Smooth muscle cell (in vitro differentiated cells): ENCODE results near the gene ZSWIM5. TPM values are rescaled to one million over a fixed set of nuclear protein-coding genes. Genes with fewer than 3 reads are reported as not detected.
"Not testable (repeated sequence)": the region's sequence is repeated elsewhere in the genome, so short reads cannot be mapped to it uniquely, and the experiment has no call there.

Source experiments
- DNase-seq: peaks from one replicate; lab custom pipeline; 2025; ENCODE audit not compliant: unreplicated experiment; lab: John Stamatoyannopoulos, UW
- H2AFZ ChIP-seq: fragments of 200-600 bp; sonication (generic); 2 replicates; pipeline ENCODE4 v1.6.0; 2016; ENCODE audit warnings: antibody characterized with exemption, low read depth, mild to moderate bottlenecking
- H3F3A ChIP-seq: fragments of 200-600 bp; sonication (generic); 2 replicates; pipeline ENCODE4 v1.6.0; 2017; ENCODE audit warnings: antibody characterized with exemption, low read depth
- H3K27ac ChIP-seq: fragments of 200-600 bp; sonication (generic); 2 replicates; pipeline ENCODE4 v1.5.1; 2016; ENCODE audit warnings: low read depth, mild to moderate bottlenecking
- H3K27me3 ChIP-seq: fragments of 200-600 bp; sonication (generic); 2 replicates; pipeline ENCODE4 v1.6.1; 2016; ENCODE audit warnings: low read depth, mild to moderate bottlenecking
- H3K36me3 ChIP-seq: fragments of 200-600 bp; sonication (generic); 2 replicates; pipeline ENCODE4 v1.5.1; 2016; ENCODE audit warnings: low read depth
- H3K4me1 ChIP-seq: fragments of 200-600 bp; sonication (generic); 2 replicates; pipeline ENCODE4 v1.5.1; 2016; ENCODE audit warnings: low read depth
- H3K4me2 ChIP-seq: fragments of 200-600 bp; sonication (generic); 2 replicates; pipeline ENCODE4 v1.6.0; 2016; ENCODE audit warnings: mild to moderate bottlenecking
- H3K4me3 ChIP-seq: fragments of 200-600 bp; sonication (generic); 2 replicates; pipeline ENCODE4 v1.5.1; 2016; ENCODE audit warnings: mild to moderate bottlenecking
- H3K79me2 ChIP-seq: fragments of 200-600 bp; sonication (generic); 2 replicates; pipeline ENCODE4 v1.6.0; 2016; ENCODE audit warnings: low read depth, mild to moderate bottlenecking
- H3K9ac ChIP-seq: fragments of 200-600 bp; sonication (generic); 2 replicates; pipeline ENCODE4 v1.6.0; 2016; ENCODE audit warnings: low read depth
- H3K9me3 ChIP-seq: fragments of 200-600 bp; sonication (generic); replicated peaks from 2 replicates; pipeline ENCODE4 v1.5.1; 2016; ENCODE audit warnings: low read depth
- H4K20me1 ChIP-seq: fragments of 200-600 bp; sonication (generic); 2 replicates; pipeline ENCODE4 v1.6.0; 2016; ENCODE audit warnings: low read depth
- CTCF ChIP-seq: fragments of 200-600 bp; sonication (generic); IDR thresholded peaks from 2 replicates; pipeline ENCODE4 v1.5.1; 2017; ENCODE audit warnings: borderline replicate concordance, mild to moderate bottlenecking, antibody characterized with exemption; ENCODE audit not compliant: insufficient read depth, poor library complexity, severe bottlenecking
- WGBS: methylation state at CpG from one replicate; pipeline ENCODE4 v1.1.7; 2016; ENCODE audit warnings: low lambda C conversion rate; 5-methylcytosine and 5-hydroxymethylcytosine counted together
- polyA plus RNA-seq: library from polyadenylated mRNA; unstranded; fragments of >200 nt; fragmentation: Nextera tagmentation; extraction: Ambion mirVana; gene quantifications from 2 replicates; pipeline ENCODE4 v1.2.1, GENCODE V29; 2016
- total RNA-seq: library from RNA; depleted of rRNA; stranded (reverse); fragments of >200 nt; gene quantifications from 2 replicates; pipeline ENCODE4 v1.2.3, GENCODE V29; 2014

The ZSWIM5 gene
- total and polyA plus RNA-seq, 2 experiments from 2014 or later, result 0.13 to 0.26 TPM

GRCh38 chr1:45117766-45118165 is 88.6 kb downstream of the ZSWIM5 start:
- no peak overlapping the region for H3K4me3 ChIP-seq
- no peak overlapping the region for H2AFZ ChIP-seq
- H3F3A ChIP-seq, result no peaks in the 10 kb centered on the region
- no peak overlapping the region for H3K9ac ChIP-seq
- no peak for TF ChIP-seq CTCF
- no peak overlapping the region for H3K27ac ChIP-seq
- H3K4me2 ChIP-seq, result no peak overlapping the region
- DNase-seq, result no peak
- peaks cover 7% of the 10 kb centered on the region for H3K4me1 ChIP-seq
- no peaks in the 10 kb centered on the region for H3K36me3 ChIP-seq
- no peaks in the 10 kb centered on the region for H4K20me1 ChIP-seq
- no peaks in the 10 kb centered on the region for H3K79me2 ChIP-seq
- 91% methylated on average over 1 of the region's 1 CpG for WGBS
- no peaks in the 10 kb centered on the region for H3K27me3 ChIP-seq
- no peaks in the 10 kb centered on the region for H3K9me3 ChIP-seq

GRCh38 chr1:45116820-45117219 is 89.6 kb downstream of the ZSWIM5 start:
- Histone ChIP-seq H4K20me1 (no peaks in the 10 kb centered on the region), H3K36me3 (no peaks in the 10 kb centered on the region), H3K4me3 (no peak overlapping the region), H3K27ac (no peak overlapping the region), H3K79me2 (no peaks in the 10 kb centered on the region), H3K9ac (no peak overlapping the region), H3F3A (no peaks in the 10 kb centered on the region), H3K9me3 (no peaks in the 10 kb centered on the region), H3K4me2 (no peak overlapping the region), H2AFZ (no peak overlapping the region), H3K4me1 (no peaks in the 10 kb centered on the region), H3K27me3 (no peaks in the 10 kb centered on the region)
- DNase-seq, result no peak
- no peak for TF ChIP-seq CTCF
- WGBS, result 91% methylated on average over 2 of the region's 2 CpGs

GRCh38 chr1:45116340-45116739 is 90.1 kb downstream of the ZSWIM5 start:
- Histone ChIP-seq H3K4me3 (no peak overlapping the region), H3K79me2 (no peaks in the 10 kb centered on the region), H2AFZ (no peak overlapping the region), H3K4me1 (no peaks in the 10 kb centered on the region), H3K27me3 (no peaks in the 10 kb centered on the region), H3F3A (no peaks in the 10 kb centered on the region), H4K20me1 (no peaks in the 10 kb centered on the region), H3K9me3 (no peaks in the 10 kb centered on the region), H3K27ac (no peak overlapping the region), H3K4me2 (no peak overlapping the region), H3K9ac (no peak overlapping the region), H3K36me3 (no peaks in the 10 kb centered on the region)
- no peak for DNase-seq
- 84% methylated on average over 1 of the region's 1 CpG for WGBS
- TF ChIP-seq CTCF, result no peak

GRCh38 chr1:45115198-45115597 is 91.2 kb downstream of the ZSWIM5 start:
- H3K27me3 ChIP-seq, H3K9me3 ChIP-seq, H2AFZ ChIP-seq, H3K4me3 ChIP-seq, H3K4me1 ChIP-seq, H3K27ac ChIP-seq, H3K9ac ChIP-seq, H3K4me2 ChIP-seq, H3K79me2 ChIP-seq, DNase-seq, H4K20me1 ChIP-seq, H3K36me3 ChIP-seq, H3F3A ChIP-seq: not testable (repeated sequence)
- WGBS, result 98% methylated on average over 28 of the region's 33 CpGs
